ENCODE results near the gene SEPHS1.

The SEPHS1 gene

GRCh38 chr10:13347500-13348156 lies 465 bp downstream of the SEPHS1 start:
- peak overlapping the region; percentile 55 for H3K27ac ChIP-seq (replicated peaks)
- peak in 1 of 2 experiments; percentile 43 for DNase-seq (ENCODE audit: low read depth in 1 of 2, low spot score in 1 of 2)
- H3K27me3 ChIP-seq (ENCODE audit: insufficient read depth, poor library complexity, severe bottlenecking) = no peaks in the 10 kb centered on the region
- no peak for TF ChIP-seq POLR2AphosphoS5 (IDR thresholded peaks at IDR 0.05; ENCODE audit: low read depth)
- TF ChIP-seq REST (IDR thresholded peaks at IDR 0.05; ENCODE audit: insufficient replicate concordance, low read depth) = no peak
- TF ChIP-seq, protein P1, sequence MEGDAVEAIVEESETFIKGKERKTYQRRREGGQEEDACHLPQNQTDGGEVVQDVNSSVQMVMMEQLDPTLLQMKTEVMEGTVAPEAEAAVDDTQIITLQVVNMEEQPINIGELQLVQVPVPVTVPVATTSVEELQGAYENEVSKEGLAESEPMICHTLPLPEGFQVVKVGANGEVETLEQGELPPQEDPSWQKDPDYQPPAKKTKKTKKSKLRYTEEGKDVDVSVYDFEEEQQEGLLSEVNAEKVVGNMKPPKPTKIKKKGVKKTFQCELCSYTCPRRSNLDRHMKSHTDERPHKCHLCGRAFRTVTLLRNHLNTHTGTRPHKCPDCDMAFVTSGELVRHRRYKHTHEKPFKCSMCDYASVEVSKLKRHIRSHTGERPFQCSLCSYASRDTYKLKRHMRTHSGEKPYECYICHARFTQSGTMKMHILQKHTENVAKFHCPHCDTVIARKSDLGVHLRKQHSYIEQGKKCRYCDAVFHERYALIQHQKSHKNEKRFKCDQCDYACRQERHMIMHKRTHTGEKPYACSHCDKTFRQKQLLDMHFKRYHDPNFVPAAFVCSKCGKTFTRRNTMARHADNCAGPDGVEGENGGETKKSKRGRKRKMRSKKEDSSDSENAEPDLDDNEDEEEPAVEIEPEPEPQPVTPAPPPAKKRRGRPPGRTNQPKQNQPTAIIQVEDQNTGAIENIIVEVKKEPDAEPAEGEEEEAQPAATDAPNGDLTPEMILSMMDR (IDR thresholded peaks at IDR 0.05; ENCODE audit: insufficient read depth, low read length) = no peak
- no peak for TF ChIP-seq SPI1 (IDR thresholded peaks at IDR 0.05; ENCODE audit: borderline replicate concordance, low read depth)
- TF ChIP-seq GABPA (IDR thresholded peaks at IDR 0.05; ENCODE audit: low read depth) = no peak
- peak overlapping the region; percentile 47; the same call in 1 of the 2 replicates for H3K4me3 ChIP-seq (replicated peaks; ENCODE audit: insufficient read depth, low read length)

GRCh38 chr10:13347043-13347499 lies 1.0 kb downstream of the SEPHS1 start:
- DNase-seq (ENCODE audit: low read depth in 1 of 2, low spot score in 1 of 2) = no peak
- H3K27me3 ChIP-seq (ENCODE audit: insufficient read depth, poor library complexity, severe bottlenecking) = no peaks in the 10 kb centered on the region
- no peak for TF ChIP-seq GABPA (IDR thresholded peaks at IDR 0.05; ENCODE audit: low read depth)
- no peak for TF ChIP-seq POLR2AphosphoS5 (IDR thresholded peaks at IDR 0.05; ENCODE audit: low read depth)
- TF ChIP-seq, protein P1 (IDR thresholded peaks at IDR 0.05; ENCODE audit: insufficient read depth, low read length) = no peak
- no peak for TF ChIP-seq SPI1 (IDR thresholded peaks at IDR 0.05; ENCODE audit: borderline replicate concordance, low read depth)
- TF ChIP-seq REST (IDR thresholded peaks at IDR 0.05; ENCODE audit: insufficient replicate concordance, low read depth) = no peak
- H3K27ac ChIP-seq (replicated peaks) = peak overlapping the region; percentile 57
- peak overlapping the region; percentile 47 for H3K4me3 ChIP-seq (replicated peaks; ENCODE audit: insufficient read depth, low read length)

- Histone ChIP-seq H3K27me3 (ENCODE audit: insufficient read depth, poor library complexity, severe bottlenecking) (no peaks in the 10 kb centered on the region), H3K27ac (replicated peaks) (peak overlapping the region; percentile 57), H3K4me3 (replicated peaks; ENCODE audit: insufficient read depth, low read length) (peak overlapping the region; percentile 47)
- TF ChIP-seq, protein P1 (IDR thresholded peaks at IDR 0.05; ENCODE audit: insufficient read depth, low read length) = no peak
- no peak for TF ChIP-seq SPI1 (IDR thresholded peaks at IDR 0.05; ENCODE audit: borderline replicate concordance, low read depth)
- TF ChIP-seq POLR2AphosphoS5 (IDR thresholded peaks at IDR 0.05; ENCODE audit: low read depth) = no peak
- no peak for TF ChIP-seq REST (IDR thresholded peaks at IDR 0.05; ENCODE audit: insufficient replicate concordance, low read depth)
- TF ChIP-seq GABPA (IDR thresholded peaks at IDR 0.05; ENCODE audit: low read depth) = no peak
- DNase-seq (ENCODE audit: low read depth in 1 of 2, low spot score in 1 of 2) = no peak
Observed at GRCh38 chr10:13346283-13347042, 1.6 kb downstream of the SEPHS1 start.

Data from HL-60 (cell line).